Measurements from ENCODE around the gene SPR.

GRCh38 chr2:72935611-72935957 is 48.4 kb downstream of the SPR start:
- TF ChIP-seq CTCF (IDR thresholded peaks at IDR 0.05; ENCODE audit: low read depth, low read length), result no peak
- no peak for TF ChIP-seq EZH2phosphoT487 (IDR thresholded peaks at IDR 0.05; ENCODE audit: low read depth)

All from OCI-LY3 (cell line).